ENCODE measurements around the gene SCN8A.

GRCh38 chr12:51766067-51766676 lies 175.1 kb downstream of the SCN8A start:
- TF ChIP-seq, protein P1, sequence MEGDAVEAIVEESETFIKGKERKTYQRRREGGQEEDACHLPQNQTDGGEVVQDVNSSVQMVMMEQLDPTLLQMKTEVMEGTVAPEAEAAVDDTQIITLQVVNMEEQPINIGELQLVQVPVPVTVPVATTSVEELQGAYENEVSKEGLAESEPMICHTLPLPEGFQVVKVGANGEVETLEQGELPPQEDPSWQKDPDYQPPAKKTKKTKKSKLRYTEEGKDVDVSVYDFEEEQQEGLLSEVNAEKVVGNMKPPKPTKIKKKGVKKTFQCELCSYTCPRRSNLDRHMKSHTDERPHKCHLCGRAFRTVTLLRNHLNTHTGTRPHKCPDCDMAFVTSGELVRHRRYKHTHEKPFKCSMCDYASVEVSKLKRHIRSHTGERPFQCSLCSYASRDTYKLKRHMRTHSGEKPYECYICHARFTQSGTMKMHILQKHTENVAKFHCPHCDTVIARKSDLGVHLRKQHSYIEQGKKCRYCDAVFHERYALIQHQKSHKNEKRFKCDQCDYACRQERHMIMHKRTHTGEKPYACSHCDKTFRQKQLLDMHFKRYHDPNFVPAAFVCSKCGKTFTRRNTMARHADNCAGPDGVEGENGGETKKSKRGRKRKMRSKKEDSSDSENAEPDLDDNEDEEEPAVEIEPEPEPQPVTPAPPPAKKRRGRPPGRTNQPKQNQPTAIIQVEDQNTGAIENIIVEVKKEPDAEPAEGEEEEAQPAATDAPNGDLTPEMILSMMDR (conservative IDR thresholded peaks at IDR 0.05; ENCODE audit: low read depth in 2 of 2), result no peak
- TF ChIP-seq POLR2AphosphoS5 (IDR thresholded peaks at IDR 0.05; ENCODE audit: low read depth), result no peak
- TF ChIP-seq EZH2 (IDR thresholded peaks at IDR 0.05; ENCODE audit: low read depth, unreplicated experiment), result no peak
- no peak for TF ChIP-seq JUNB (IDR thresholded peaks at IDR 0.05; ENCODE audit: unreplicated experiment)
- TF ChIP-seq, protein P2, sequence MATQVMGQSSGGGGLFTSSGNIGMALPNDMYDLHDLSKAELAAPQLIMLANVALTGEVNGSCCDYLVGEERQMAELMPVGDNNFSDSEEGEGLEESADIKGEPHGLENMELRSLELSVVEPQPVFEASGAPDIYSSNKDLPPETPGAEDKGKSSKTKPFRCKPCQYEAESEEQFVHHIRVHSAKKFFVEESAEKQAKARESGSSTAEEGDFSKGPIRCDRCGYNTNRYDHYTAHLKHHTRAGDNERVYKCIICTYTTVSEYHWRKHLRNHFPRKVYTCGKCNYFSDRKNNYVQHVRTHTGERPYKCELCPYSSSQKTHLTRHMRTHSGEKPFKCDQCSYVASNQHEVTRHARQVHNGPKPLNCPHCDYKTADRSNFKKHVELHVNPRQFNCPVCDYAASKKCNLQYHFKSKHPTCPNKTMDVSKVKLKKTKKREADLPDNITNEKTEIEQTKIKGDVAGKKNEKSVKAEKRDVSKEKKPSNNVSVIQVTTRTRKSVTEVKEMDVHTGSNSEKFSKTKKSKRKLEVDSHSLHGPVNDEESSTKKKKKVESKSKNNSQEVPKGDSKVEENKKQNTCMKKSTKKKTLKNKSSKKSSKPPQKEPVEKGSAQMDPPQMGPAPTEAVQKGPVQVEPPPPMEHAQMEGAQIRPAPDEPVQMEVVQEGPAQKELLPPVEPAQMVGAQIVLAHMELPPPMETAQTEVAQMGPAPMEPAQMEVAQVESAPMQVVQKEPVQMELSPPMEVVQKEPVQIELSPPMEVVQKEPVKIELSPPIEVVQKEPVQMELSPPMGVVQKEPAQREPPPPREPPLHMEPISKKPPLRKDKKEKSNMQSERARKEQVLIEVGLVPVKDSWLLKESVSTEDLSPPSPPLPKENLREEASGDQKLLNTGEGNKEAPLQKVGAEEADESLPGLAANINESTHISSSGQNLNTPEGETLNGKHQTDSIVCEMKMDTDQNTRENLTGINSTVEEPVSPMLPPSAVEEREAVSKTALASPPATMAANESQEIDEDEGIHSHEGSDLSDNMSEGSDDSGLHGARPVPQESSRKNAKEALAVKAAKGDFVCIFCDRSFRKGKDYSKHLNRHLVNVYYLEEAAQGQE (IDR thresholded peaks at IDR 0.05; ENCODE audit: unreplicated experiment), result no peak
- TF ChIP-seq STAT1 (IDR thresholded peaks at IDR 0.05; ENCODE audit: unreplicated experiment), result no peak
- no peak for TF ChIP-seq ZNF331 (CRISPR knock-in tag; IDR thresholded peaks at IDR 0.05; ENCODE audit: low read depth)
- TF ChIP-seq EZH2phosphoT487 (IDR thresholded peaks at IDR 0.05; ENCODE audit: unreplicated experiment), result no peak
- TF ChIP-seq CREB1 (CRISPR knock-in tag; IDR thresholded peaks at IDR 0.05; ENCODE audit: low read depth), result no peak
- no peak for TF ChIP-seq ETS1 (IDR thresholded peaks at IDR 0.05)
- TF ChIP-seq ZNF114 (CRISPR knock-in tag; IDR thresholded peaks at IDR 0.05), result no peak

All from GM23338 (cell line).